H1 (cell line): ENCODE data around the gene LCN2. TPM values are rescaled to one million over a fixed set of nuclear protein-coding genes. Genes with fewer than 3 reads are reported as not detected.

Experiments used
- HDAC6 ChIP-seq: IDR thresholded peaks from one replicate; pipeline ENCODE4 v1.7.1; 2012; ENCODE audit warnings: low read depth, mild to moderate bottlenecking, inconsistent platforms, low read length, moderate library complexity
- KDM1A ChIP-seq: fragments of 200-600, 300-600 bp; sonication (generic); IDR thresholded peaks from 2 replicates; pipeline ENCODE4 v1.7.1; 2016; ENCODE audit warnings: mild to moderate bottlenecking, low read length, borderline replicate concordance
- SIX5 ChIP-seq: IDR thresholded peaks from 2 replicates; pipeline ENCODE4 v1.6.1; 2011; ENCODE audit warnings: mild to moderate bottlenecking, low read depth, low read length
- polyA plus RNA-seq, 7 experiments: library from polyadenylated mRNA; depleted of rRNA in 3 of 7; stranded (reverse) in 5 of 7; unstranded in 2 of 7; fragments of >200 nt in 5 of 7; fragments of 200-250 nt in 2 of 7; gene quantifications; 1 replicate in 5 of 7; 2 replicates in 1 of 7; 4 replicates in 1 of 7; pipeline versions ENCODE4 v1.2.1 to v1.2.3, GENCODE V29; 2011 to 2013; ENCODE audit warnings: missing spikeins in 2 of 7, mixed read lengths in 2 of 7
- total RNA-seq: library from RNA; stranded (reverse); fragmentation: NEBNext Ultra II Directional; extraction: Animal tissue kit (Norgen Biotek cat#: 25700); gene quantifications from 2 replicates; pipeline ENCODE4 v1.2.1, GENCODE V29; 2021
- TF ChIP-seq, protein P1 (sequence below): fragments of 300-600 bp; sonication (generic); IDR thresholded peaks from 2 replicates; pipeline ENCODE4 v1.7.1; 2012; ENCODE audit warnings: low read length, moderate library complexity, mild to moderate bottlenecking, inconsistent platforms; ENCODE audit not compliant: insufficient replicate concordance

The LCN2 gene
- total and polyA plus RNA-seq, 2 of the 8 experiments (the other 6 are each of a cell fraction or from before 2014, with no cell fraction given): 1.1 to 1.6 TPM

DNA sequence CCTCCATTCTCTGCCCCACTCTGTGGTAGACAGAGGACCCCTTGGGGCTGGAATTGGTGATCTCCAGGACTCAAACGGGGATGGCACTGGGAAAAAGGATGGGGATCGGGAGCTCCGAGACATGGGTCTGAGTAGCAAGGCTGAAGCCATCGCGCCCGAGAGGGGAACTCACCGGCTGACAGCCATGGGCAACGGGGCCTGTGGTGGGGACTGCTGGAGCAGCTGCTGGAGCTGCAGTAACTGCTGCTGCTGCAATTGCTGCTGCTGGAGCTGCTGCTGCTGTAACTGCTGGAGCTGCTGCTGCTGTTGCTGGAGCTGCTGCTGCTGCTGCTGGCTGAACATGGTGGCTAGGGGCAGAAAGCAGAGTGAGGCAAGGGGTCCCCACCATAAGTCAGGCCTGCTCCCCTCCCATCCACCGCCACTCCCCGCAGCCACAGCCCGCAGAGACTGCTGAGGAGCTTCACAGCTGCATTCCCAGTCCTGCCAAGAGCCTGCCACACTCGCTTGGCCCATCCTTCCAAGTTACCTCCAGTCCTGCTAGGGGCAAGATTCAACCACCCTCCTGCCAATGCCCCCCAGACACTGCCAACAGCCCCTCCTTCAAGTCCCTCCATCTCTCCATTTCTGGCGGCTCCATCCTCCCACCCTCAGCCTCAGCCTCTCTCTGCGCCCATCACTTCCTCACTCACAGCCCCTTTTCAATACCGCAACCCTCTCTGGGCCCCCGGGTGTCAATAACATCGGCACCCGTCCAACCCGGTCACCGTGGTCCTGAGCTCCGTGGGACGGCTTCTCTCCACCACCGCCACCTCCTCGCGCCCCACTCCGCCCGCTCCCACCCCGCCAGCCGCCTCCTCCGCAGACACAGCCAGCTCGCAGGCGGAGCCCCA is 41.5 kb downstream of the LCN2 start (continued):
- TF ChIP-seq, protein P1, sequence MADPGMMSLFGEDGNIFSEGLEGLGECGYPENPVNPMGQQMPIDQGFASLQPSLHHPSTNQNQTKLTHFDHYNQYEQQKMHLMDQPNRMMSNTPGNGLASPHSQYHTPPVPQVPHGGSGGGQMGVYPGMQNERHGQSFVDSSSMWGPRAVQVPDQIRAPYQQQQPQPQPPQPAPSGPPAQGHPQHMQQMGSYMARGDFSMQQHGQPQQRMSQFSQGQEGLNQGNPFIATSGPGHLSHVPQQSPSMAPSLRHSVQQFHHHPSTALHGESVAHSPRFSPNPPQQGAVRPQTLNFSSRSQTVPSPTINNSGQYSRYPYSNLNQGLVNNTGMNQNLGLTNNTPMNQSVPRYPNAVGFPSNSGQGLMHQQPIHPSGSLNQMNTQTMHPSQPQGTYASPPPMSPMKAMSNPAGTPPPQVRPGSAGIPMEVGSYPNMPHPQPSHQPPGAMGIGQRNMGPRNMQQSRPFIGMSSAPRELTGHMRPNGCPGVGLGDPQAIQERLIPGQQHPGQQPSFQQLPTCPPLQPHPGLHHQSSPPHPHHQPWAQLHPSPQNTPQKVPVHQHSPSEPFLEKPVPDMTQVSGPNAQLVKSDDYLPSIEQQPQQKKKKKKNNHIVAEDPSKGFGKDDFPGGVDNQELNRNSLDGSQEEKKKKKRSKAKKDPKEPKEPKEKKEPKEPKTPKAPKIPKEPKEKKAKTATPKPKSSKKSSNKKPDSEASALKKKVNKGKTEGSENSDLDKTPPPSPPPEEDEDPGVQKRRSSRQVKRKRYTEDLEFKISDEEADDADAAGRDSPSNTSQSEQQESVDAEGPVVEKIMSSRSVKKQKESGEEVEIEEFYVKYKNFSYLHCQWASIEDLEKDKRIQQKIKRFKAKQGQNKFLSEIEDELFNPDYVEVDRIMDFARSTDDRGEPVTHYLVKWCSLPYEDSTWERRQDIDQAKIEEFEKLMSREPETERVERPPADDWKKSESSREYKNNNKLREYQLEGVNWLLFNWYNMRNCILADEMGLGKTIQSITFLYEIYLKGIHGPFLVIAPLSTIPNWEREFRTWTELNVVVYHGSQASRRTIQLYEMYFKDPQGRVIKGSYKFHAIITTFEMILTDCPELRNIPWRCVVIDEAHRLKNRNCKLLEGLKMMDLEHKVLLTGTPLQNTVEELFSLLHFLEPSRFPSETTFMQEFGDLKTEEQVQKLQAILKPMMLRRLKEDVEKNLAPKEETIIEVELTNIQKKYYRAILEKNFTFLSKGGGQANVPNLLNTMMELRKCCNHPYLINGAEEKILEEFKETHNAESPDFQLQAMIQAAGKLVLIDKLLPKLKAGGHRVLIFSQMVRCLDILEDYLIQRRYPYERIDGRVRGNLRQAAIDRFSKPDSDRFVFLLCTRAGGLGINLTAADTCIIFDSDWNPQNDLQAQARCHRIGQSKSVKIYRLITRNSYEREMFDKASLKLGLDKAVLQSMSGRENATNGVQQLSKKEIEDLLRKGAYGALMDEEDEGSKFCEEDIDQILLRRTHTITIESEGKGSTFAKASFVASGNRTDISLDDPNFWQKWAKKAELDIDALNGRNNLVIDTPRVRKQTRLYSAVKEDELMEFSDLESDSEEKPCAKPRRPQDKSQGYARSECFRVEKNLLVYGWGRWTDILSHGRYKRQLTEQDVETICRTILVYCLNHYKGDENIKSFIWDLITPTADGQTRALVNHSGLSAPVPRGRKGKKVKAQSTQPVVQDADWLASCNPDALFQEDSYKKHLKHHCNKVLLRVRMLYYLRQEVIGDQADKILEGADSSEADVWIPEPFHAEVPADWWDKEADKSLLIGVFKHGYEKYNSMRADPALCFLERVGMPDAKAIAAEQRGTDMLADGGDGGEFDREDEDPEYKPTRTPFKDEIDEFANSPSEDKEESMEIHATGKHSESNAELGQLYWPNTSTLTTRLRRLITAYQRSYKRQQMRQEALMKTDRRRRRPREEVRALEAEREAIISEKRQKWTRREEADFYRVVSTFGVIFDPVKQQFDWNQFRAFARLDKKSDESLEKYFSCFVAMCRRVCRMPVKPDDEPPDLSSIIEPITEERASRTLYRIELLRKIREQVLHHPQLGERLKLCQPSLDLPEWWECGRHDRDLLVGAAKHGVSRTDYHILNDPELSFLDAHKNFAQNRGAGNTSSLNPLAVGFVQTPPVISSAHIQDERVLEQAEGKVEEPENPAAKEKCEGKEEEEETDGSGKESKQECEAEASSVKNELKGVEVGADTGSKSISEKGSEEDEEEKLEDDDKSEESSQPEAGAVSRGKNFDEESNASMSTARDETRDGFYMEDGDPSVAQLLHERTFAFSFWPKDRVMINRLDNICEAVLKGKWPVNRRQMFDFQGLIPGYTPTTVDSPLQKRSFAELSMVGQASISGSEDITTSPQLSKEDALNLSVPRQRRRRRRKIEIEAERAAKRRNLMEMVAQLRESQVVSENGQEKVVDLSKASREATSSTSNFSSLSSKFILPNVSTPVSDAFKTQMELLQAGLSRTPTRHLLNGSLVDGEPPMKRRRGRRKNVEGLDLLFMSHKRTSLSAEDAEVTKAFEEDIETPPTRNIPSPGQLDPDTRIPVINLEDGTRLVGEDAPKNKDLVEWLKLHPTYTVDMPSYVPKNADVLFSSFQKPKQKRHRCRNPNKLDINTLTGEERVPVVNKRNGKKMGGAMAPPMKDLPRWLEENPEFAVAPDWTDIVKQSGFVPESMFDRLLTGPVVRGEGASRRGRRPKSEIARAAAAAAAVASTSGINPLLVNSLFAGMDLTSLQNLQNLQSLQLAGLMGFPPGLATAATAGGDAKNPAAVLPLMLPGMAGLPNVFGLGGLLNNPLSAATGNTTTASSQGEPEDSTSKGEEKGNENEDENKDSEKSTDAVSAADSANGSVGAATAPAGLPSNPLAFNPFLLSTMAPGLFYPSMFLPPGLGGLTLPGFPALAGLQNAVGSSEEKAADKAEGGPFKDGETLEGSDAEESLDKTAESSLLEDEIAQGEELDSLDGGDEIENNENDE: no peak
- TF ChIP-seq KDM1A: no peak
- no peak for TF ChIP-seq HDAC6
- no peak for TF ChIP-seq SIX5
